Measurements from ENCODE around the gene MIEN1.
"Not testable (repeated sequence)": the region's sequence is repeated elsewhere in the genome, so short reads cannot be mapped to it uniquely, and the experiment has no call there.

MIEN1 gene

DNA sequence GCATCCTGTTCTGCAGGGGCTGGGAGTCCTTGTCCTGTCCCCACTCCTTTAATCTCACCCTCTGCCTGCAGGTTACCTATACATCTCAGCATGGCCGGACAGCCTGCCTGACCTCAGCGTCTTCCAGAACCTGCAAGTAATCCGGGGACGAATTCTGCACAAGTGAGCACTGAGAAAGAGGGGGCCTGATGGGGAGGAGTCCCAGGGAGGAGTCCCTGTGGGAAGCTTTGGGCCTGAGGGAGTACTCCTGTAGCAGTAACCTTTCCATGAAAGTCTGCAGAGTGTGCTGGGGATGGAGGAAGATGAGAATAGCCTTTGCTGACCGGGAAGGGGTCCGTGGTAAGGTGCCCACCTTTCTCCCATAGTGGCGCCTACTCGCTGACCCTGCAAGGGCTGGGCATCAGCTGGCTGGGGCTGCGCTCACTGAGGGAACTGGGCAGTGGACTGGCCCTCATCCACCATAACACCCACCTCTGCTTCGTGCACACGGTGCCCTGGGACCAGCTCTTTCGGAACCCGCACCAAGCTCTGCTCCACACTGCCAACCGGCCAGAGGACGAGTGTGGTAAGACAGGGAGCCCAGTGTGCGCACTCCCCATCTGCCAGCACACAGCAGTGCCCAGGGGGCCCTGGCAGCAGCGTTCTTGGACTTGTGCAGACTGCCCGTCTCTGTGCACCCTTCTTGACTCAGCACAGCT lies 14.8 kb downstream of the MIEN1 start:
- no peak for FAIRE-seq

DNA sequence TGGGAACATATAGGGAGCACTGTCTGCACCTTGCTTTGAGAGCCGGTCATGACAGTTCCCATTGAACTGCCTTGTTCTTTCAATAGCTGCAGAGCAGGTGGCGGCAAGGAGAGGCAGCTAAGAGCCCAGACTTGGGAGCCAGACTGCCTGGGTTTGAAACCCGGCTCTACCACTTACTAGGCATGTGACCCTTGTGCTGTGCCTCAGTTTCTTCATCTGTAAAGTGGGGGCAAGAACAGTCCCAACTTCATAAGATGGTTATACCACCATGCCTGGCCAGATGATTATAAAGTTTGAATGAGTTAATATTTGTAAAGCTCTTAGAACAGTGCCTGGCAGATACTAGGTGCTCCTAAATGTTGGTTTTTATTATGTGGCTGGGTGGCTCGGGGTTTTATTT lies 16.1 kb downstream of the MIEN1 start:
- FAIRE-seq, result no peak

DNA sequence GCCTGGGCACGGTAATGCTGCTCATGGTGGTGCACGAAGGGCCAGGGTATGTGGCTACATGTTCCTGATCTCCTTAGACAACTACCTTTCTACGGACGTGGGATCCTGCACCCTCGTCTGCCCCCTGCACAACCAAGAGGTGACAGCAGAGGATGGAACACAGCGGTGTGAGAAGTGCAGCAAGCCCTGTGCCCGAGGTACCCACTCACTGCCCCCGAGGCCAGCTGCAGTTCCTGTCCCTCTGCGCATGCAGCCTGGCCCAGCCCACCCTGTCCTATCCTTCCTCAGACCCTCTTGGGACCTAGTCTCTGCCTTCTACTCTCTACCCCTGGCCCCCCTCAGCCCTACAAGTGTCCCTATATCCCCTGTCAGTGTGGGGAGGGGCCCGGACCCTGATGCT lies 18.5 kb downstream of the MIEN1 start:
- FAIRE-seq, result no peak

DNA sequence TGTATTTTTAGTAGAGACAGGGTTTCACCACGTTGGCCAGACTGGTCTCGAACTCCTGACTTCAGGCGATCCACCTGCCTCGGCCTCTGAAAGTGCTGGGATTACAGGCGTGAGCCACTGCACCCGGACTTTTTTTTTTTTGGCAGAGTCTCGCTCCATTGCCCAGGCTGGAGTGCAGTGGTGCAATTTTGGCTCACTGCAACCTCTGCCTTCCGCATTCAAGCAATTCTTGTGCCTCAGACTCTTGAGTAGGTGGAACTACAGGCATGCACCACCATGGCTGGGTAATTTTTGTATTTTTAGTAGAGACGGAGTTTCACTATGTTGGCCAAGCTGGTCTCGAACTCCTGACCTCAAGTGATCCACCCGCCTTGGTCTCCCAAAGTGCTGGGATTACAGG lies 19.3 kb downstream of the MIEN1 start:
- not testable (repeated sequence) for FAIRE-seq

DNA sequence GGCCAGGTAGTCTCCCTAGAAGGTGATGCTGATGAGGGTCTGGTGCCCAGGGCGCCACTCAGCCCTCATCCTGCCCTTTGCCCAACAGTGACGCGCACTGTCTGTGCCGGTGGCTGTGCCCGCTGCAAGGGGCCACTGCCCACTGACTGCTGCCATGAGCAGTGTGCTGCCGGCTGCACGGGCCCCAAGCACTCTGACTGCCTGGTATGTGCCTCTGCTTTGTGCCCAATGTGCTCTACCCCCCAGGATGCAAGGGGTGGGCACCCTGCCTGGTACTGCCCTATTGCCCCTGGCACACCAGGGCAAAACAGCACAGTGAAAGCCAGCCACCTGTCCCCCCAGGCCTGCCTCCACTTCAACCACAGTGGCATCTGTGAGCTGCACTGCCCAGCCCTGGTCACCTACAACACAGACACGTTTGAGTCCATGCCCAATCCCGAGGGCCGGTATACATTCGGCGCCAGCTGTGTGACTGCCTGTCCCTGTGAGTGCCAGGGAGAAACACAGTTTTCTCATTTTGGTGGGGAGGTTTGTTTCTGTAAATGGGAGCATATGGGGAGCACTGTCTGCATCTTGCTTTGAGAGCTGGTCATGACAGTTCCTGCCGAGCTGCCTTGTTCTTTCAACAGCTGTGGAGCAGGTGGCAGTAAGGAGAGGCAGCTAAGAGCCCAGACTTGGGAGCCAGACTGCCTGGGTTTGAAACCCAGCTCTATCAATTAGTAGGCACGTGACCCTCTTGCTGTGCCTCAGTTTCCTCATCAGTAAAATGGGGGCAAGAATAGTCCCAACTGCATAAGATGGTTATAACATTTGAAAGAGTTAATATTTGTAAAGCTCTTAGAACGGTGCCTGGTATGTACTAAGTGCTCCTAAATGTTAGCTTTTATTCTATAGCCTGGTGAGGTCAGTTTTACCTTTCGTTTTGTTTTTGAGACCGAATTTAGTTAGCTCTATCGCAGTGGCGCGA lies 20.1 kb downstream of the MIEN1 start:
- no peak for FAIRE-seq

DNA sequence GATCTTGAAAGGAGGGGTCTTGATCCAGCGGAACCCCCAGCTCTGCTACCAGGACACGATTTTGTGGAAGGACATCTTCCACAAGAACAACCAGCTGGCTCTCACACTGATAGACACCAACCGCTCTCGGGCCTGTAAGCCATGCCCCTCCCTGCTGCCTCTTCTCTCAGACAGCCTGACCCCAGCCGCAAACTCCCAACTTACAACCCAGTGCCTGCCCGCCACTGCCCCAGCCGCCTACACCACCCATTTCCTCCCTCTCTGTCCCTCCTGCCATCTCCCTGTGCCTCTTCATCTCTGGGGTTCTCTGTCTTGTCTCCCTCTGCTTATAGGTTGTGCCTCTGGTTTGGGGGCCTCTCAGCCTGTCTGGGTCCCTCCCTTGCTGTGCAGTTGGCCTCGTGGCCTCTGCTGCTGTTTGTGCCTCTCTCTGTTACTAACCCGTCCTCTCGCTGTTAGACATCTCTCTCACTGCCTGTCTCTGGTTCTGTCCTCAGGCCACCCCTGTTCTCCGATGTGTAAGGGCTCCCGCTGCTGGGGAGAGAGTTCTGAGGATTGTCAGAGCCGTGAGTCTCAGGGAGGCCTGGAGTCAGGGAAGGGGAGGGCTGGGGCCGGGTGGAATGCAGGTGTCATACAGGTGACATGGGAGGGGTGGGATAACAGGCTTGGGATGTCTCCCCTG lies 20.9 kb downstream of the MIEN1 start:
- FAIRE-seq, result no peak

DNA sequence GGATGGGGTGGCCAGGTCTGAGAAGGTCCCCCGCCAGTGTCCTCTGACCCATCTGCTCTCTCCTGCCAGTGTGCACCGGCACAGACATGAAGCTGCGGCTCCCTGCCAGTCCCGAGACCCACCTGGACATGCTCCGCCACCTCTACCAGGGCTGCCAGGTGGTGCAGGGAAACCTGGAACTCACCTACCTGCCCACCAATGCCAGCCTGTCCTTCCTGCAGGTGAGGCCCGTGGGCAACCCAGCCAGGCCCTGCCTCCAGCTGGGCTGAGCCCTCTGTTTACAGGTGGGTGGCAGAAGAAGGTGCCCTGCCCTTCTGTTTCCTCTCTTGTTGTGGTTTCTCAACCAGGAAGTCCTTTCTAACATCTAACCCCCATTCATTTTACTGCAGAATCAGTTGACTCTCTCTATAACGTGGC lies 23.4 kb downstream of the MIEN1 start:
- no peak for FAIRE-seq

DNA sequence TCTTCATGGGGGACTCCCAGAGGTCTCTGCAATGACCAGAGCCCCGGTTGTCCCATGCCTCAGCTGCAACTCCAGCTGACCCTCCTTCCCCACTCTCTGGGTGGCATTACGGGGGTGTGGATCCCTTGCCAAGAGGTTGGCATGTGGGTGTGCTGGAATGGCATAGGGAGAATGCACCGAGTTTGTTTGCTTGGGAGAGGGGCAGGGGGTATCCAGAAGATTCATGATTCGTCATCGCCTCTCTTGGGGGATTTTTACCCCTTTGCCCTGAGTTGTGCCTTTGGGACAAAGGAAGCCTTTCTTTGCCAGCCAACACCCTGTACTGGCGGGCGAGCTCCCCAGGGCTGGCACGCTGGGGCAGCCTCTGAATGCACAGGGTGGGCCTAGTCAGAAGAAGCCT lies 23.9 kb downstream of the MIEN1 start:
- no peak for FAIRE-seq

DNA sequence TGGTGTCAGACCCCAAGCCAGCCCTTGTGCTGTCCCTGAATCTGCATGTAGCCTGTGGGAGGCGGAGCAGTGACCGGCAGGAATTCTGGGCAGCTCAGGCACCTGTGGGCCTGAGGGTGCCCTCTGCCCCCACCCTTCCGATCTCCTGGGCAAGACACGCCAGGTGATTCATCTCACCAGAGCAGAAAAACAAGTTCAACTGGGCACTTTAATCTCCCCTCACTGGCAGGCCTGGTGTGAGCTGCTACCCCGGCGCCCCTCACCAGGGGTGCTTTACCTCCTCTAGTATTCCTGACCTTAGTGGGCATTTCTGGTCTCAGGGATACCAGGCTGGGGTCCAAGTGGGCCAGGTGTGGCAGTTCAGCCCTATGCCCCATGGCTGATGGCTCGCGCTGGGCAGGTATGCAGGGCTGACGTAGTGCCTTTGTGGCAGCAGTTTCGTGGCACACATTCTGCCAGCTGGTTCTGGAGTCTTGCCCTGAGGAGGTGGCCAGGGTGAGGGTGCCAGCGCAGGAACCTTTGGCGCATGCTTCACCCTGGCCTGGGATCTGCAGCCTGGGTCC lies 24.5 kb downstream of the MIEN1 start:
- FAIRE-seq, result no peak

DNA sequence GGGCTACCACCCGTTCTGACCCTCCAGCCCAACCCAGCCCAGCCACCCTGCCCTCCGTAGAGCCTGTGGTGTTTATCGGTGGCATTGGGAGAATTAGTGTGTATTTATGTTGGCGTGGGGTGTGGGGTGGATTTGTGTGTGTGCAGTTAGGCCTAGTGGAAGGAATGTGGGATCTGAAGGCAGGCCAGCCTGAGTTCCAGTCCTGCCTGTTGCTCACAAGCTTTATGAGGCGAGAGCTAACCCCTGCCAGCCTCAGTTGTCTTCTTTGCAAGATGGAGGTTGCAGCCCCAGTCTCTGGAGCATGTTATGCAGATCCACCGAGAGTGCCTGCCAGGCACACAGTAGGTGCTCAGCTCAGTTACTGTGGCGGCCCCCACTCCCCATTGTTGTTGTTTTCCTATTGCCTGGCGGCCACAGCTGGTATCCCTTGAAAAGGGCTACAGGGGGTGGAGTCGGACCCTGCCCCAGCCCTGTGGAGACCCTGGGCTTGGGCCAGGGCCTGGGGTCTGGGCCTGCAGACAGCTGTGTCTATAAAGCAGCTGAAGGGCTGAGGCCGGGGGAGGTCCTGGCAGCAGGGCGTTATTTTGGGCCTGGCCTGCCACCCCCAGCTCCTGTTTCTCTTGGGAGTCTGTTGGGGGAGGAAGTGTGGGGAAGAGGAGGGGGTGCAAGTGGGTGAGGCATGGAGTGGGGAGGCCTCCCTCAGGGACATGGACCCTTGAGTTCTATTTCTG lies 25.3 kb downstream of the MIEN1 start:
- no peak for FAIRE-seq

DNA sequence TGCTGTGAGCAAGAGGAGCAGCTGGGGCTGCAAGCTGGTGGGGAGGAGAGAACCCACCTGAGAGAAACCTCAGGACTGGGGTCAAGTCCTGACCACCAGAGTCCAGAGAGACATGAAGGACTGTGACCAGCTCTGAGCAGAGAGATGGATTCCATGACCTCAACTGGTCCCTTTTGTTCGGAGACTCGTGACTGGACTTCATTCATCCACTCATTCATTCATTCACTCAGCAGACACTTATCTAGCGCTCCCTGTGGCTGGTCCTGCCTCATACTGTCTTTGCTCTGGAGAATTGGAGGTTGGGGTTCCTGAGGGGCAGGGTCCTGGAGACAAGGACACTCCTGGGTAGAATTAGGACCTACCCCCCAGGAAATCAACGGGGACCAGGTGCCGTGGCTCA lies 26.4 kb downstream of the MIEN1 start:
- FAIRE-seq, result no peak

DNA sequence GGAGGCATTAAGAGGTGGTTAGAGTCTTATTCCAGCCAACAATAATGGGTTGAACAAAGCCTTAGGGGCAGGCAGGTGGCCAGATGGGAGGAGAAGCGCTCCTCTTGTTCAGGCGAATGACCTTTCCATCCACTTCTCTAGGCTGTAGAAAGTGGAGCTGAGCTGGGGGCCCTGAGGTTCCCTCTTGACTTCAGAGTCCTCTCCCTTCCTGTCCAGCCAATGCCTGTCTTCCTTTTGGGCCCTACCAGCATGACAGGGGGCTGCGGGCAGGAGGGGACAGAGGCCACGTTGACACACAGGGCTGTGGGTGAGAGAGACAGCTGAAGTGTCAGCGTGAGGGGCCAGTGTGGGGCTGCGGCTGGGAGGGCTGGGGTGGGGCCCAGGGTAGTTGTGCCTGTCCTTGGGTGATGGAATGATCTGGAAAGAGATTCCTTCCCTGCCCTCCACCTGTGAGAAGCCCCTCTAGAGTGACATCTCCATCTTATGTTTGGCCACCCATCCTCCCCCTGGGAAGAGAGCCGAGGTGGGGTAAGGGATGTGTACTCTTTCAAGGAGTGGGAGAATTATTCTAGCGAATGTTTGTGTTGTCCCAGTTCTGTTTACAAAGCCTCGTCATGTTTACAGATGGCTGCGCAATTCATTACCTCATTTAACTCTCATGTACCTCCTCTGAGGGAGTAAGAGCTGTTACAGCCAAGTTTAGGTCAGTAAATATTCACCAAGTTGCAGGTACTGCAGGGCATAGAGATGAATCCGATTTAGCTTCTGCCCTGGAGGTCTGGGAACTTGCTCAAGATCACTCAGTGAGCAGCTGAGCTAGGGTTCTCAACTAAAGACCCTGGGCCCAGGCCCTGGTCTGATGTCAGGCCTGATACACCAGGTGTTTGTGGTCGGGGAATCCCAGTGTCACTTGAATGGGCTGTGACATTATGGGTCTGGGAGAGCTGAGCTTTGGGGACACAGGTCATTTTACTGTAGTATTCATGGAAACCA lies 27.1 kb downstream of the MIEN1 start:
- no peak for FAIRE-seq

DNA sequence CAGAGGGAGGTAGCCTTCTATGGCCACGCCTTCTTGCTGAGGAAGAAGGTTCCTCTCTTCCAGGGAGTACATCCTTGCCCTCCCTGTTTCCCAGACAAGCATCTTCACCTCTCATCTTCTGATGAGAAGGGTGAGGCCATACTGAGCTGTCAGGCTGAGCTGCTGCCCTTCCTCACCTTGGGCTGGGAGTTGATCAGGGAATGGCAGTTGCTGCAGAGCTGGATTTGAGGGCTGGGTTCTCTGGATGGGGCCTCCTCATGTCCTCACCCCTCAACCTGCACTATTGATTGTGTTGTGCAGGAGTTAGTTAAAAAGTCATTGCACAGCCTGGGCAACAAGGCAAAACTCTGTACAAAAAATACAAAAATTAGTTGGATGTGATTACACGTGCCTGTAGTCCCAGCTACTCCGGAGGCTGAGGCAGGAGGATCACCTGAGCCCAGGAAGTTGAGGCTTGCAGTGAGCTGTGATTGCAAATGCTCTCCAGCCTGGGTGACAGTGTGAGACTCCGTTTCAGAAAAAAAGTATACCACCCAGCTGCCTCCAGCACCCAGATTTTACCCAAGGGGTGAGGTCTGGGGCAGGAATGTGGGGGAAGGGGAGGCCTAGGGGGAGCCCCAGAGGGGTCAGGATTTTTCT lies 28.4 kb downstream of the MIEN1 start:
- no peak for FAIRE-seq

DNA sequence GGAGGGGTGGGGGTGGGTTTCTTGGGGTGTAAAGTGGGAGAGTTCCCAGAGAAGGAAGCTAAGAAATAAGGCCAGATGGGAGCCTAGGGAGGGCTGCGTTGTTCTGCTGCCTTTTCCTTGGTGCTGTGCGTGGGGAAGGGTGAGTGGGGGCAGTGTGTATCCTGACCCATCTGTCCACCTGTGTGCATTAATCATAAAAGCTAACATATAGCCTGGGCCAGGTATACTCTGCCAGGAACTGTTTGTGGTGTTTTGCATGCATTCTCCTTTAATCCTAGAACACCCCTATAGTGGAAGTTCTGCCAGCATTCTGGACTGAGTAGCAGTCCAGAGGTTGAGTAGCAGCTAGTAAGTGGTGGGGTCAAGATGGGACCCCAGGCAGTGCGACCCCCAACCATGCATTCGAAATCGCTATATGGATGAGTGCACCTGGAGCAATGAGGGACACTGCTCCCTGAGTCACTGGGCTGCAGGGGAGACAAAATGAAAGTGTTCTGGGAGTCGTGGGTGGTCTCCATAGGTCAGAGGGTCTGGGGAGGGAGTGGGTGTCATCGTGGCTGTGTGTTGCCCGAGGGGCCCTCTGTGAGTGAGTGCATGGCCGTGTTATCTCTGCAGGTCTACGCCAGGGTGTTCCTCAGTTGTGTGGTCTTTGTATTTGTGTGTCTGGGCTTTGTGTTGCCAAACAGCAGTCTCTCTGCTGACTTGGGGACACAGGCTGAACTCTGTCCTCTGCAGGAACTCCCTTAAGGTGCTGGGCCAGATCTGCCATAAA lies 29.1 kb downstream of the MIEN1 start:
- FAIRE-seq, result no peak

DNA sequence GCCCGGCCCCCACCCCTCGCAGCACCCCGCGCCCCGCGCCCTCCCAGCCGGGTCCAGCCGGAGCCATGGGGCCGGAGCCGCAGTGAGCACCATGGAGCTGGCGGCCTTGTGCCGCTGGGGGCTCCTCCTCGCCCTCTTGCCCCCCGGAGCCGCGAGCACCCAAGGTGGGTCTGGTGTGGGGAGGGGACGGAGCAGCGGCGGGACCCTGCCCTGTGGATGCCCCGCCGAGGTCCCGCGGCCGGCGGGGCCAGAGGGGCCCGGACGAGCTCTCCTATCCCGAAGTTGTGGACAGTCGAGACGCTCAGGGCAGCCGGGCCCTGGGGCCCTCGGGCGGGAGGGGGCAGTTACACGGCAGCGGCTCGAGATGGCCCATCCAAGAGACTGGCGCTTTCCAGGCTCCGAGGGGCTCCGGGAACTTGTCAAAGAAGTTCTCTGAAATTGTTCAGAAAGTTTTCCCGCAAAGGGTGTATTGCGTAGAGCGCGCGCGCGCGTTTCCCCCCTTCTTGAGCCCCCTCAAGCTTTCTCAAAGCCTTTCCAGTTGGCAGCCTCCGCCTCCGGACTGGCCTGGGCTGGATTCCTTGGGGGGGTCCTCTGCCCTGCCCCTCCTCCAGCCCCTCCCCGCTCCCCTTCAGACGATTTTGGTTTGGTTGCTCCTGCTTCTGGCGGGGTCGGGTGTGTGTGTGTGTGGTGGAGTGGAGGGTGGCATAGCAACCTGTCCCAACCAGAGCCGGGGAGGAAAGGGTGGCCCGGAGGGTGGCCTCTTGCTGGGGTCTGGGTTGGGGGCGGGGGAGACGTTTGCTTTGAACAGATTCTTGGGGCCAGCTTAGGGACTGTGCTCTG lies 30.0 kb downstream of the MIEN1 start:
- no peak for FAIRE-seq

DNA sequence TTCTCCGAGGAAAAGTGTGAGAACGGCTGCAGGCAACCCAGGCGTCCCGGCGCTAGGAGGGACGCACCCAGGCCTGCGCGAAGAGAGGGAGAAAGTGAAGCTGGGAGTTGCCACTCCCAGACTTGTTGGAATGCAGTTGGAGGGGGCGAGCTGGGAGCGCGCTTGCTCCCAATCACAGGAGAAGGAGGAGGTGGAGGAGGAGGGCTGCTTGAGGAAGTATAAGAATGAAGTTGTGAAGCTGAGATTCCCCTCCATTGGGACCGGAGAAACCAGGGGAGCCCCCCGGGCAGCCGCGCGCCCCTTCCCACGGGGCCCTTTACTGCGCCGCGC lies 30.5 kb downstream of the MIEN1 start, which contains the start of gene ERBB2:
TSS of gene ERBB2 (plus strand) at position 247 of the 330 bp plus-strand sequence. CDS start 175 bp downstream, outside the sequence.
- FAIRE-seq, result no peak

DNA sequence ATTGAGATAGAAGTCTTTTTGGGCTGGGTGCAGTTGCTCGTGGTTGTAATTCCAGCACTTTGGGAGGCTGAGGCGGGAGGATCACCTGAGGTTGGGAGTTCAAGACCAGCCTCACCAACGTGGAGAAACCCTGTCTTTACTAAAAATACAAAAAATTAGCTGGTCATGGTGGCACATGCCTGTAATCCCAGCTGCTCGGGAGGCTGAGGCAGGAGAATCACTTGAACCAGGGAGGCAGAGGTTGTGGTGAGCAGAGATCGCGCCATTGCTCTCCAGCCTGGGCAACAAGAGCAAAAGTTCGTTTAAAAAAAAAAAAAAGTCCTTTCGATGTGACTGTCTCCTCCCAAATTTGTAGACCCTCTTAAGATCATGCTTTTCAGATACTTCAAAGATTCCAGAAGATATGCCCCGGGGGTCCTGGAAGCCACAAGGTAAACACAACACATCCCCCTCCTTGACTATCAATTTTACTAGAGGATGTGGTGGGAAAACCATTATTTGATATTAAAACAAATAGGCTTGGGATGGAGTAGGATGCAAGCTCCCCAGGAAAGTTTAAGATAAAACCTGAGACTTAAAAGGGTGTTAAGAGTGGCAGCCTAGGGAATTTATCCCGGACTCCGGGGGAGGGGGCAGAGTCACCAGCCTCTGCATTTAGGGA lies 31.0 kb downstream of the MIEN1 start:
- FAIRE-seq, result not testable (repeated sequence)

DNA sequence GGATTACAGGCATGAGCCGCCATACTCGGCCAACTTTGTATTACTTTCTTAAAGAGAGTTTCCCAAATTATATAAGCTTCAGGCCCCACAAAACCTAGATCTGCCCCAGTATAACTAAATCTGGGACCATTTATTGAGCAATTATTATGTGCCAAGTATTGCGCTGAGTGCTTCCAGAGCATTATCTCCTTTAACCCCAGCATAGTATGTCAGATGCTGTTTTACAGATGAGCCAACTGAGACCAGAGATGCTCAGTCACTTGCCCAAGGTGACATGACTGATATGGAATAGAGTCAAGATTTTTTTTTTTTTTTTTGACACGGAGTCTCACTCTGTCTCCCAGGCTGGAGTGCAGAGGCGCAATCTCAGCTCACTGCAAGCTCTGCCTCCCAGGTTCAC lies 32.4 kb downstream of the MIEN1 start:
- FAIRE-seq, result no peak

Data from colon (tissue), 2 donors.